Measurements from ENCODE around the gene CPEB3. TPM values are rescaled to one million over a fixed set of nuclear protein-coding genes. Genes with fewer than 3 reads are reported as not detected.

CPEB3 gene
- total and polyA plus RNA-seq, 2 donors (not counting 3 experiments of a cell fraction or from before 2014, with no cell fraction given) = 0.80 to 2.2 TPM

DNA sequence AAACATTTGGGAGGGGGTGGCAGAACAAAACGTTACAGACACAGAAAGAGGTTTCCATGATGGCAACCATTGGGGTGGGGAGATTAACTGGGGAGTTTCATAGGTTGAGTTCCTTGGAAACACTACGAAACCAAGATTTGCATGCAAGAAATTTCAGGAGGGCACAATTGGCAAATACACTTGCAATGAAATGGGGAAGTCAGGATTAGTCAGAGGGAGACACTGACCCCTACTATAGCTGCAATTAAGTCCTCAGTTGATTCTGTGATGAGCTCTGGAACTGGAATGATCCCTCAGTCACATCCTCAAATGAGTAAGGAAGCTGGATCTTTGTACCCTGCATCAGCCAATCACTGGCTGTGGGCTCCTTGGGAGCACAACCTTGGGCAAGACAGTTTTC, 22.1 kb downstream of the CPEB3 start:
- ChIA-PET CTCF (no interaction called here), POLR2A (no interaction called here)
- Histone ChIP-seq H3K27me3 (ENCODE audit: control insufficient read depth in 2 of 2, insufficient read depth in 2 of 2, low read length in 2 of 2) (no peaks in the 10 kb centered on the region), H3K4me1 (ENCODE audit: control insufficient read depth, extremely low read depth, insufficient read depth, low read length) (no peaks in the 10 kb centered on the region), H3K36me3 (ENCODE audit: control insufficient read depth in 2 of 2, extremely low read depth in 1 of 2, insufficient read depth in 2 of 2, low read length in 2 of 2) (no peaks in the 10 kb centered on the region), H4K20me1 (replicated peaks; ENCODE audit: control insufficient read depth, extremely low read depth, insufficient read depth, low read length) (no peaks in the 10 kb centered on the region), H3K27ac (ENCODE audit: insufficient read depth, low read depth, low read length) (no peak overlapping the region), H3K9me1 (replicated peaks; ENCODE audit: control insufficient read depth, extremely low read depth, insufficient read depth, low read length) (no peaks in the 10 kb centered on the region), H3K9me3 (replicated peaks; ENCODE audit: control insufficient read depth, insufficient read depth, low read length) (no peaks in the 10 kb centered on the region), H3K4me3 (replicated peaks in 1 of 3; ENCODE audit: insufficient read depth in 1 of 3, low read depth in 1 of 3, low read length in 3 of 3) (no peak overlapping the region), H2AFZ (ENCODE audit: low read depth, low read length) (no peak overlapping the region), H3K79me2 (ENCODE audit: control insufficient read depth, insufficient read depth, low read length) (no peaks in the 10 kb centered on the region), H3K4me2 (ENCODE audit: insufficient read depth, low read length) (no peak overlapping the region), H3K9ac (replicated peaks; ENCODE audit: extremely low read depth, insufficient read depth, low read length) (no peak overlapping the region)
- no peak for FAIRE-seq
- DNase-seq (ENCODE audit: low read depth, low spot score) = no peak
- TF ChIP-seq EZH2 (IDR thresholded peaks at IDR 0.05; ENCODE audit: borderline replicate concordance, low read depth, low read length, severe bottlenecking) (no peak), FOS (IDR thresholded peaks at IDR 0.05; ENCODE audit: borderline replicate concordance, insufficient read depth, low read length) (no peak), JUN (IDR thresholded peaks at IDR 0.05; ENCODE audit: borderline replicate concordance, insufficient read depth, insufficient read length, low read depth) (no peak), POLR2A (IDR thresholded peaks at IDR 0.05; ENCODE audit: low read depth, low read length) (no peak), GATA2 (IDR thresholded peaks at IDR 0.05; ENCODE audit: insufficient read depth, insufficient read length, low read depth, low read length) (no peak), MYC (IDR thresholded peaks at IDR 0.05; ENCODE audit: low read depth, low read length) (no peak), POLR2AphosphoS5 (IDR thresholded peaks at IDR 0.05; ENCODE audit: insufficient read depth, low read depth, low read length) (no peak)
- TF ChIP-seq, protein P1, sequence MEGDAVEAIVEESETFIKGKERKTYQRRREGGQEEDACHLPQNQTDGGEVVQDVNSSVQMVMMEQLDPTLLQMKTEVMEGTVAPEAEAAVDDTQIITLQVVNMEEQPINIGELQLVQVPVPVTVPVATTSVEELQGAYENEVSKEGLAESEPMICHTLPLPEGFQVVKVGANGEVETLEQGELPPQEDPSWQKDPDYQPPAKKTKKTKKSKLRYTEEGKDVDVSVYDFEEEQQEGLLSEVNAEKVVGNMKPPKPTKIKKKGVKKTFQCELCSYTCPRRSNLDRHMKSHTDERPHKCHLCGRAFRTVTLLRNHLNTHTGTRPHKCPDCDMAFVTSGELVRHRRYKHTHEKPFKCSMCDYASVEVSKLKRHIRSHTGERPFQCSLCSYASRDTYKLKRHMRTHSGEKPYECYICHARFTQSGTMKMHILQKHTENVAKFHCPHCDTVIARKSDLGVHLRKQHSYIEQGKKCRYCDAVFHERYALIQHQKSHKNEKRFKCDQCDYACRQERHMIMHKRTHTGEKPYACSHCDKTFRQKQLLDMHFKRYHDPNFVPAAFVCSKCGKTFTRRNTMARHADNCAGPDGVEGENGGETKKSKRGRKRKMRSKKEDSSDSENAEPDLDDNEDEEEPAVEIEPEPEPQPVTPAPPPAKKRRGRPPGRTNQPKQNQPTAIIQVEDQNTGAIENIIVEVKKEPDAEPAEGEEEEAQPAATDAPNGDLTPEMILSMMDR (IDR thresholded peaks at IDR 0.05; ENCODE audit: extremely low read depth in 1 of 2, insufficient read depth in 1 of 2, low read depth in 1 of 2, low read length in 2 of 2) = no peak
- TF ChIP-seq, protein P2, sequence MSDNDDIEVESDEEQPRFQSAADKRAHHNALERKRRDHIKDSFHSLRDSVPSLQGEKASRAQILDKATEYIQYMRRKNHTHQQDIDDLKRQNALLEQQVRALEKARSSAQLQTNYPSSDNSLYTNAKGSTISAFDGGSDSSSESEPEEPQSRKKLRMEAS (IDR thresholded peaks at IDR 0.05; ENCODE audit: insufficient read depth, insufficient read length) = no peak
- dilution Hi-C loops (cut with MboI; ENCODE audit: extremely low pct_ligation_motif_present, low sequenced_read_pairs) (no loop called here), intact Hi-C loops (cut with micrococcal nuclease) (no loop called here)
- BruUV-seq (replicated peaks) = no TSS peak

All from endothelial cell of umbilical vein (primary cell).